Trophoblast cell (in vitro differentiated cells and primary cell): ENCODE results near the gene PHOX2A.

Experiments used
- DNase-seq, 2 donors: peaks; one replicate each; pipeline ENCODE4 v3.0.0-alpha.2; 2016
- H2AFZ ChIP-seq: 2 replicates; pipeline ENCODE4 v1.6.1; 2013; ENCODE audit warnings: low read length, moderate library complexity, mild to moderate bottlenecking; ENCODE audit not compliant: insufficient read depth, poor library complexity
- H2AK5ac ChIP-seq: 2 replicates; pipeline ENCODE4 v1.6.1; 2013; ENCODE audit warnings: mild to moderate bottlenecking, low read length
- H2BK120ac ChIP-seq: 2 replicates; pipeline ENCODE4 v1.6.1; 2013; ENCODE audit warnings: low read length, mild to moderate bottlenecking, moderate library complexity; ENCODE audit not compliant: insufficient read depth, poor library complexity
- H2BK12ac ChIP-seq: 2 replicates; pipeline ENCODE4 v1.6.1; 2013; ENCODE audit warnings: mild to moderate bottlenecking, low read length, moderate library complexity
- H2BK5ac ChIP-seq: 2 replicates; pipeline ENCODE4 v1.6.1; 2013; ENCODE audit warnings: low read length, low read depth, moderate library complexity, mild to moderate bottlenecking; ENCODE audit not compliant: poor library complexity
- H3K14ac ChIP-seq: 2 replicates; pipeline ENCODE4 v1.6.1; 2013; ENCODE audit warnings: mild to moderate bottlenecking, low read length
- H3K18ac ChIP-seq: 2 replicates; pipeline ENCODE4 v1.6.1; 2013; ENCODE audit warnings: mild to moderate bottlenecking, low read length
- H3K23ac ChIP-seq: 2 replicates; pipeline ENCODE4 v1.6.1; 2013; ENCODE audit warnings: low read length
- H3K27ac ChIP-seq: 2 replicates; pipeline ENCODE4 v1.5.1; 2013; ENCODE audit warnings: low read depth, mild to moderate bottlenecking, inconsistent platforms, low read length, moderate library complexity
- H3K27me3 ChIP-seq: 2 replicates; pipeline ENCODE4 v1.6.1; 2013; ENCODE audit warnings: inconsistent platforms, mild to moderate bottlenecking, low read length, moderate library complexity; ENCODE audit not compliant: insufficient read depth
- H3K36me3 ChIP-seq, 2 experiments: 1 replicate in 1 of 2; 2 replicates in 1 of 2; pipeline ENCODE4 v1.6.1; 2013; ENCODE audit warnings: low read length in 2 of 2, mild to moderate bottlenecking in 2 of 2, moderate library complexity in 1 of 2; ENCODE audit not compliant: insufficient read depth in 2 of 2, control insufficient read depth in 1 of 2
- H3K4ac ChIP-seq: 2 replicates; pipeline ENCODE4 v1.6.1; 2013; ENCODE audit warnings: low read depth, mild to moderate bottlenecking, low read length, moderate library complexity
- H3K4me1 ChIP-seq, 2 experiments: 1 replicate in 1 of 2; 2 replicates in 1 of 2; pipeline ENCODE4 v1.6.1; 2013; ENCODE audit warnings: low read length in 2 of 2, mild to moderate bottlenecking in 2 of 2, moderate library complexity in 1 of 2; ENCODE audit not compliant: insufficient read depth in 2 of 2, control insufficient read depth in 1 of 2
- H3K4me2 ChIP-seq: 2 replicates; pipeline ENCODE4 v1.6.1; 2013; ENCODE audit warnings: inconsistent platforms, mild to moderate bottlenecking, low read length, moderate library complexity
- H3K4me3 ChIP-seq: 2 replicates; pipeline ENCODE4 v1.5.1; 2013; ENCODE audit warnings: mild to moderate bottlenecking, low read depth, low read length, inconsistent platforms
- H3K79me1 ChIP-seq: one replicate; pipeline ENCODE4 v1.6.1; 2013; ENCODE audit warnings: low read length
- H3K79me2 ChIP-seq: 2 replicates; pipeline ENCODE4 v1.6.1; 2013; ENCODE audit warnings: low read length, mild to moderate bottlenecking; ENCODE audit not compliant: control insufficient read depth, insufficient read depth, poor library complexity
- H3K9ac ChIP-seq: 2 replicates; pipeline ENCODE4 v1.6.1; 2013; ENCODE audit warnings: mild to moderate bottlenecking, low read length
- H3K9me3 ChIP-seq: 2 replicates; pipeline ENCODE4 v1.6.1; 2013; ENCODE audit warnings: low read depth, mild to moderate bottlenecking, control low read depth, inconsistent platforms, low read length; ENCODE audit not compliant: insufficient read depth
- H4K12ac ChIP-seq: 2 replicates; pipeline ENCODE4 v1.6.1; 2013; ENCODE audit warnings: low read depth, mild to moderate bottlenecking, low read length, moderate library complexity
- H4K8ac ChIP-seq: 2 replicates; pipeline ENCODE4 v1.6.1; 2013; ENCODE audit warnings: low read depth, mild to moderate bottlenecking, low read length, moderate library complexity
- H4K91ac ChIP-seq: one replicate; pipeline ENCODE4 v1.6.1; 2013; ENCODE audit warnings: low read depth, mild to moderate bottlenecking, low read length, moderate library complexity
- WGBS: extraction: QIAGEN DNeasy Blood & Tissue Kit; methylation state at CpG from one replicate; pipeline ENCODE4 v1.1.7; 2013; ENCODE audit warnings: missing lambda C conversion rate; ENCODE audit not compliant: insufficient read length, insufficient coverage; ENCODE audit errors: extremely low coverage; 5-methylcytosine and 5-hydroxymethylcytosine counted together

The PHOX2A gene

DNA sequence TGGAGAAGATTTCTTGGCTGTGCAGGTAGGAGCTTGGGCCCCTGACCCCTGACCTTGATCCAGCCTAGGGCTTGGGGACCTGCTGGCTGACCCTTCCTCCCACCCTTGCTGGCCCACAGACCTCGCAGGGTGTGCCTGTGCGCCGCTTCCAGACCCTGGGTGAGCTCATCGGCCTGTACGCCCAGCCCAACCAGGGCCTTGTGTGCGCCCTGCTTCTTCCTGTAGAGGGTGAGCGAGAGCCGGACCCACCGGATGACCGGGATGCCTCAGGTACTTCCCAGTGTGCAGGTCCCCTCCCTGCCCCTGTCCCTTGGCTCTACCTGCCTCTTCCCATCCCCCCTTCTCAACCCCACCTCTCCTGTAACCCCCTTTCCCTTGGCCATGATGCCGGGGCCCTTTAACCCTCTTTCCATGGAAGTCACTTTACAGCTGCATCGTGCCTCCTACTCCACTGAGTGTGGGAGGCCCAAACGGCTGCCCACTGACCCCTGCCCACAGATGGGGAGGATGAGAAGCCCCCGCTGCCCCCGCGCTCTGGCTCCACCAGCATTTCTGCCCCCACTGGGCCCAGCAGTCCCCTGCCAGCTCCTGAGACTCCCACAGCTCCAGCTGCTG, 15.6 kb downstream of the PHOX2A start:
- H3K4me3 ChIP-seq: no peak overlapping the region
- H3K18ac ChIP-seq: no peak overlapping the region
- H3K4me2 ChIP-seq: no peak overlapping the region
- no peak overlapping the region for H3K23ac ChIP-seq
- no peak overlapping the region for H3K14ac ChIP-seq
- H4K91ac ChIP-seq: no peak overlapping the region
- H3K4ac ChIP-seq: no peak overlapping the region
- no peak overlapping the region for H2BK120ac ChIP-seq
- no peak overlapping the region for H4K8ac ChIP-seq
- H3K9me3 ChIP-seq: peaks cover 2% of the 10 kb centered on the region
- no CpG with 5 or more reads among the region's 16 CpGs for WGBS
- H3K79me1 ChIP-seq: peaks cover 22% of the 10 kb centered on the region
- H3K27me3 ChIP-seq: no peaks in the 10 kb centered on the region
- H3K36me3 ChIP-seq: peaks cover 66 to 69% of the 10 kb centered on the region in 2 experiments
- H4K12ac ChIP-seq: no peak overlapping the region
- peaks cover 24% of the 10 kb centered on the region for H3K79me2 ChIP-seq
- no peak overlapping the region for H2BK12ac ChIP-seq
- no peak overlapping the region for H3K9ac ChIP-seq
- no peak overlapping the region for H2AK5ac ChIP-seq
- peak; percentile 58 to 63 for DNase-seq
- no peak overlapping the region for H3K27ac ChIP-seq
- no peak overlapping the region for H2BK5ac ChIP-seq
- peaks cover 5 to 11% of the 10 kb centered on the region in 2 experiments for H3K4me1 ChIP-seq
- no peak overlapping the region for H2AFZ ChIP-seq

GRCh38 chr11:72227316-72228228, 16.4 kb downstream of the PHOX2A start:
- Histone ChIP-seq H3K9ac (no peak overlapping the region), H3K23ac (no peak overlapping the region), H4K12ac (no peak overlapping the region), H4K91ac (no peak overlapping the region), H2BK120ac (no peak overlapping the region), H2BK5ac (no peak overlapping the region), H3K4ac (no peak overlapping the region), H2AK5ac (no peak overlapping the region), H3K9me3 (peaks cover 2% of the 10 kb centered on the region), H3K18ac (no peak overlapping the region), H3K14ac (no peak overlapping the region), H2AFZ (no peak overlapping the region), H4K8ac (no peak overlapping the region), H3K79me2 (peaks cover 24% of the 10 kb centered on the region), H2BK12ac (no peak overlapping the region), H3K4me3 (no peak overlapping the region), H3K4me1 (peaks cover 7 to 15% of the 10 kb centered on the region in 2 experiments), H3K27ac (no peak overlapping the region), H3K4me2 (no peak overlapping the region), H3K36me3 (peaks cover 58 to 62% of the 10 kb centered on the region in 2 experiments), H3K27me3 (no peaks in the 10 kb centered on the region), H3K79me1 (peaks cover 25% of the 10 kb centered on the region)
- peak; percentile 78 to 79 for DNase-seq
- WGBS: no CpG with 5 or more reads among the region's 14 CpGs

GRCh38 chr11:72226701-72227100, 17.3 kb downstream of the PHOX2A start:
- Histone ChIP-seq H3K79me1 (peaks cover 26% of the 10 kb centered on the region), H4K91ac (no peak overlapping the region), H2BK120ac (no peak overlapping the region), H3K36me3 (peaks cover 50 to 53% of the 10 kb centered on the region in 2 experiments), H2BK5ac (no peak overlapping the region), H2BK12ac (no peak overlapping the region), H3K9ac (no peak overlapping the region), H3K18ac (no peak overlapping the region), H3K27ac (no peak overlapping the region), H4K8ac (no peak overlapping the region), H3K23ac (no peak overlapping the region), H3K4me1 (peaks cover 13 to 21% of the 10 kb centered on the region in 2 experiments), H3K4me2 (no peak overlapping the region), H2AFZ (no peak overlapping the region), H4K12ac (no peak overlapping the region), H3K27me3 (no peaks in the 10 kb centered on the region), H3K14ac (no peak overlapping the region), H3K4me3 (no peak overlapping the region), H2AK5ac (no peak overlapping the region), H3K4ac (peak overlapping the region; percentile 49), H3K9me3 (peaks cover 2% of the 10 kb centered on the region), H3K79me2 (peaks cover 24% of the 10 kb centered on the region)
- WGBS: no CpG with 5 or more reads among the region's 5 CpGs
- DNase-seq: no peak

GRCh38 chr11:72225411-72225951, 18.5 kb downstream of the PHOX2A start:
- Histone ChIP-seq H3K9me3 (peaks cover 2% of the 10 kb centered on the region), H3K23ac (no peak overlapping the region), H3K4me3 (peak overlapping the region; percentile 89), H4K91ac (peak overlapping the region; percentile 100), H3K18ac (peak overlapping the region; percentile 93), H3K79me2 (peaks cover 24% of the 10 kb centered on the region), H3K4me2 (peak overlapping the region; percentile 100), H3K4me1 (peaks cover 16 to 24% of the 10 kb centered on the region in 2 experiments), H4K12ac (peak overlapping the region; percentile 83), H2BK12ac (no peak overlapping the region), H3K79me1 (peaks cover 26% of the 10 kb centered on the region), H3K27ac (no peak overlapping the region), H3K36me3 (peaks cover 38 to 41% of the 10 kb centered on the region in 2 experiments), H3K14ac (peak overlapping the region; percentile 88), H4K8ac (peak overlapping the region; percentile 78), H2AK5ac (no peak overlapping the region), H2BK120ac (peak overlapping the region; percentile 74), H2AFZ (peak overlapping the region; percentile 23), H3K27me3 (no peaks in the 10 kb centered on the region), H3K4ac (peak overlapping the region; percentile 97), H2BK5ac (peak overlapping the region; percentile 67), H3K9ac (peak overlapping the region; percentile 91)
- peak in 1 of 2 donors; percentile 23 for DNase-seq
- WGBS: no CpG with 5 or more reads among the region's 11 CpGs
